ELR (cell line): ENCODE data around the gene PCDH15.
"Not testable (repeated sequence)": the region's sequence is repeated elsewhere in the genome, so short reads cannot be mapped to it uniquely, and the experiment has no call there.

Experiments
- DNase-seq: peaks from one replicate; pipeline ENCODE4 v3.0.0-alpha.2; 2015; ENCODE audit warnings: low read depth

PCDH15 gene

GRCh38 chr10:53980210-53980609 lies 820.8 kb downstream of the PCDH15 start:
- no peak for DNase-seq

- no peak for DNase-seq
Observed at GRCh38 chr10:53978301-53978700, 822.7 kb downstream of the PCDH15 start.

- DNase-seq = no peak
Observed at GRCh38 chr10:53977267-53977666, 823.8 kb downstream of the PCDH15 start.

GRCh38 chr10:53957401-53957800 lies 843.6 kb downstream of the PCDH15 start:
- no peak for DNase-seq

GRCh38 chr10:53955091-53955490 lies 845.9 kb downstream of the PCDH15 start:
- no peak for DNase-seq

- no peak for DNase-seq
Observed at GRCh38 chr10:53952698-53953630, 848.1 kb downstream of the PCDH15 start.

GRCh38 chr10:53939654-53940053 lies 861.4 kb downstream of the PCDH15 start:
- no peak for DNase-seq

GRCh38 chr10:53930648-53931047 lies 870.4 kb downstream of the PCDH15 start:
- no peak for DNase-seq

GRCh38 chr10:53924051-53924700 lies 876.9 kb downstream of the PCDH15 start:
- DNase-seq = not testable (repeated sequence)

GRCh38 chr10:53918755-53919154 lies 882.3 kb downstream of the PCDH15 start:
- DNase-seq = peak; percentile 1

- DNase-seq = no peak
Observed at GRCh38 chr10:53909791-53910190, 891.2 kb downstream of the PCDH15 start.

- DNase-seq = no peak
Observed at GRCh38 chr10:53904506-53905241, 896.4 kb downstream of the PCDH15 start.

GRCh38 chr10:53903756-53904155 lies 897.3 kb downstream of the PCDH15 start:
- DNase-seq = no peak

- no peak for DNase-seq
Observed at GRCh38 chr10:53899463-53900160, 901.4 kb downstream of the PCDH15 start.

- no peak for DNase-seq
Observed at GRCh38 chr10:53898532-53898931, 902.5 kb downstream of the PCDH15 start.

- DNase-seq = no peak
Observed at GRCh38 chr10:53894145-53894544, 906.9 kb downstream of the PCDH15 start.

- DNase-seq = no peak
Observed at GRCh38 chr10:53893061-53893460, 908.0 kb downstream of the PCDH15 start.

- DNase-seq = no peak
Observed at GRCh38 chr10:53886325-53887300, 914.4 kb downstream of the PCDH15 start.

- DNase-seq = no peak
Observed at GRCh38 chr10:53864846-53865245, 936.2 kb downstream of the PCDH15 start.

GRCh38 chr10:53852450-53853175 lies 948.4 kb downstream of the PCDH15 start:
- no peak for DNase-seq
